PFSK-1 (cell line): ENCODE measurements around the gene CLDND1.

Experiments used
- FOXP2 ChIP-seq: optimal IDR thresholded peaks from 2 replicates; pipeline ENCODE3; 2011; ENCODE audit warnings: borderline replicate concordance, control low read depth, inconsistent platforms; ENCODE audit not compliant: insufficient read depth; ENCODE audit errors: extremely low read length, extremely low read depth
- POLR2AphosphoS5 ChIP-seq: IDR thresholded peaks from 2 replicates; pipeline ENCODE4 v1.6.1; 2012; ENCODE audit warnings: low read depth, mild to moderate bottlenecking, control low read depth, low read length, moderate library complexity
- SIN3A ChIP-seq: IDR thresholded peaks from 2 replicates; pipeline ENCODE4 v1.6.1; 2012; ENCODE audit warnings: mild to moderate bottlenecking, low read length, moderate library complexity, borderline replicate concordance; ENCODE audit not compliant: insufficient read depth
- TAF1 ChIP-seq: IDR thresholded peaks from 2 replicates; pipeline ENCODE4 v1.6.1; 2012; ENCODE audit warnings: low read length, control low read depth, borderline replicate concordance; ENCODE audit not compliant: insufficient read depth
- TF ChIP-seq, protein P1 (sequence below), 2 experiments: IDR thresholded peaks; 2 replicates each; pipeline versions ENCODE4 v1.6.1 to v1.8.0; 2011 to 2012; ENCODE audit warnings: low read depth in 2 of 2, low read length in 2 of 2, control low read depth in 1 of 2, inconsistent platforms in 1 of 2, mild to moderate bottlenecking in 1 of 2, moderate library complexity in 1 of 2; ENCODE audit not compliant: insufficient read depth in 1 of 2

Gene CLDND1

DNA sequence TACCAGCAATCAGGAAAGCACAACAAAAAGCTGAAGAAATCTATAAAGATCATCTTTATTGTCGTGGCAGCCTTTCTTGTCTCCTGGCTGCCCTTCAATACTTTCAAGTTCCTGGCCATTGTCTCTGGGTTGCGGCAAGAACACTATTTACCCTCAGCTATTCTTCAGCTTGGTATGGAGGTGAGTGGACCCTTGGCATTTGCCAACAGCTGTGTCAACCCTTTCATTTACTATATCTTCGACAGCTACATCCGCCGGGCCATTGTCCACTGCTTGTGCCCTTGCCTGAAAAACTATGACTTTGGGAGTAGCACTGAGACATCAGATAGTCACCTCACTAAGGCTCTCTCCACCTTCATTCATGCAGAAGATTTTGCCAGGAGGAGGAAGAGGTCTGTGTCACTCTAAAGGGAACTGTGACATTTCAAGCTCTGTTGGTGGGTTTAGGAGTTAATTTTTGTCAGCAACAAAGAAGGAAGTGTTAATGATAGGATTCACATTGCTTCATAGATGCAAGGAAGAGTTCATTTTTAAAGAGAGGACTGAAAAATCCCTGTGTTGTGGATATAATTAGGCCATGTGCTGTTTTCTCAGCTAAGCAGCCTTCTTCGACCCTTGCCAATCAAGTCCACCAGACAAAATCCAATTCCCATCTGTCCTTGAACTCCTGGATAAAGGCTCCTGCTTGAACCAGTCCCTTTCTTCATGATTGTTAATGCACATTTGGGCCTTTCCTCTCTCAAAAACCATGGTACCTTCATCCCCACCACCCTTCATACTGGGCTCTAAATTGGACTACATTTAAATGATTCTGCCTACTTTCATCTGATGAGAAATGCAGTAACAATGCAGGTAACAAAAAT, 10.2 kb upstream of the CLDND1 start:
- TF ChIP-seq FOXP2: no peak
- no peak for TF ChIP-seq SIN3A
- no peak for TF ChIP-seq POLR2AphosphoS5
- TF ChIP-seq, protein P1, sequence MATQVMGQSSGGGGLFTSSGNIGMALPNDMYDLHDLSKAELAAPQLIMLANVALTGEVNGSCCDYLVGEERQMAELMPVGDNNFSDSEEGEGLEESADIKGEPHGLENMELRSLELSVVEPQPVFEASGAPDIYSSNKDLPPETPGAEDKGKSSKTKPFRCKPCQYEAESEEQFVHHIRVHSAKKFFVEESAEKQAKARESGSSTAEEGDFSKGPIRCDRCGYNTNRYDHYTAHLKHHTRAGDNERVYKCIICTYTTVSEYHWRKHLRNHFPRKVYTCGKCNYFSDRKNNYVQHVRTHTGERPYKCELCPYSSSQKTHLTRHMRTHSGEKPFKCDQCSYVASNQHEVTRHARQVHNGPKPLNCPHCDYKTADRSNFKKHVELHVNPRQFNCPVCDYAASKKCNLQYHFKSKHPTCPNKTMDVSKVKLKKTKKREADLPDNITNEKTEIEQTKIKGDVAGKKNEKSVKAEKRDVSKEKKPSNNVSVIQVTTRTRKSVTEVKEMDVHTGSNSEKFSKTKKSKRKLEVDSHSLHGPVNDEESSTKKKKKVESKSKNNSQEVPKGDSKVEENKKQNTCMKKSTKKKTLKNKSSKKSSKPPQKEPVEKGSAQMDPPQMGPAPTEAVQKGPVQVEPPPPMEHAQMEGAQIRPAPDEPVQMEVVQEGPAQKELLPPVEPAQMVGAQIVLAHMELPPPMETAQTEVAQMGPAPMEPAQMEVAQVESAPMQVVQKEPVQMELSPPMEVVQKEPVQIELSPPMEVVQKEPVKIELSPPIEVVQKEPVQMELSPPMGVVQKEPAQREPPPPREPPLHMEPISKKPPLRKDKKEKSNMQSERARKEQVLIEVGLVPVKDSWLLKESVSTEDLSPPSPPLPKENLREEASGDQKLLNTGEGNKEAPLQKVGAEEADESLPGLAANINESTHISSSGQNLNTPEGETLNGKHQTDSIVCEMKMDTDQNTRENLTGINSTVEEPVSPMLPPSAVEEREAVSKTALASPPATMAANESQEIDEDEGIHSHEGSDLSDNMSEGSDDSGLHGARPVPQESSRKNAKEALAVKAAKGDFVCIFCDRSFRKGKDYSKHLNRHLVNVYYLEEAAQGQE (IDR thresholded peaks at IDR 0.05; ENCODE audit: insufficient read depth in 1 of 2, low read depth in 2 of 2, low read length in 2 of 2): no peak
- no peak for TF ChIP-seq TAF1

DNA sequence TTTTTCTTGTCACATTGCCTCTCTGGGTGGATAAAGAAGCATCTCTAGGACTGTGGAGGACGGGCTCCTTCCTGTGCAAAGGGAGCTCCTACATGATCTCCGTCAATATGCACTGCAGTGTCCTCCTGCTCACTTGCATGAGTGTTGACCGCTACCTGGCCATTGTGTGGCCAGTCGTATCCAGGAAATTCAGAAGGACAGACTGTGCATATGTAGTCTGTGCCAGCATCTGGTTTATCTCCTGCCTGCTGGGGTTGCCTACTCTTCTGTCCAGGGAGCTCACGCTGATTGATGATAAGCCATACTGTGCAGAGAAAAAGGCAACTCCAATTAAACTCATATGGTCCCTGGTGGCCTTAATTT, 9.6 kb upstream of the CLDND1 start:
- no peak for TF ChIP-seq TAF1
- no peak for TF ChIP-seq POLR2AphosphoS5
- TF ChIP-seq FOXP2: no peak
- TF ChIP-seq SIN3A: no peak
- TF ChIP-seq, protein P1 (IDR thresholded peaks at IDR 0.05; ENCODE audit: insufficient read depth in 1 of 2, low read depth in 2 of 2, low read length in 2 of 2): no peak

DNA sequence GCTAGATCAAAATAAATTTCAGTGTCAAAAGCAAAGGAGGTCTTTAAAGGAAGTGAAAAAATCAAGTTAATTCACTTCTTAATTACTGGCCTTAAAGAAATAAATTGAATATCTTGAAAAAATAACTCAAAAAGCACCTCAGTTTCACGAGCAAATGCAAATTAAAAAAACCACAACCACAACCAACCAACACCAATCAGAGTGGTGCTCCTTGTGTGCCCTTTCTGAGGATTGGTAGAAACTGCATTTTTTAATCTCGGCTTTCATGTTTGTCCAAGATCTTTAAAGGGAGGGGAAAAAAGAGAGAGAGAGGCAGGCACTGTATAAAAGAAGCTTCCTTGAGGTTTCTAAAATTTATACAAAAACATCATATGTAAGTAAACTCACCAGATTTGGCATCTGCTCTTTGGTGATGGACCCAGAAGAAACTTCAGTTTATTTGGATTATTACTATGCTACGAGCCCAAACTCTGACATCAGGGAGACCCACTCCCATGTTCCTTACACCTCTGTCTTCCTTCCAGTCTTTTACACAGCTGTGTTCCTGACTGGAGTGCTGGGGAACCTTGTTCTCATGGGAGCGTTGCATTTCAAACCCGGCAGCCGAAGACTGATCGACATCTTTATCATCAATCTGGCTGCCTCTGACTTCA, 9.0 kb upstream of the CLDND1 start, which contains the start of gene GPR15:
Gene GPR15, plus strand, starts transcription at position 357 of the 653 bp plus-strand sequence. Its CDS starts 56 bp downstream, at position 413.
- TF ChIP-seq FOXP2 (no peak), SIN3A (no peak), TAF1 (no peak), POLR2AphosphoS5 (no peak)
- TF ChIP-seq, protein P1 (IDR thresholded peaks at IDR 0.05; ENCODE audit: insufficient read depth in 1 of 2, low read depth in 2 of 2, low read length in 2 of 2): no peak

DNA sequence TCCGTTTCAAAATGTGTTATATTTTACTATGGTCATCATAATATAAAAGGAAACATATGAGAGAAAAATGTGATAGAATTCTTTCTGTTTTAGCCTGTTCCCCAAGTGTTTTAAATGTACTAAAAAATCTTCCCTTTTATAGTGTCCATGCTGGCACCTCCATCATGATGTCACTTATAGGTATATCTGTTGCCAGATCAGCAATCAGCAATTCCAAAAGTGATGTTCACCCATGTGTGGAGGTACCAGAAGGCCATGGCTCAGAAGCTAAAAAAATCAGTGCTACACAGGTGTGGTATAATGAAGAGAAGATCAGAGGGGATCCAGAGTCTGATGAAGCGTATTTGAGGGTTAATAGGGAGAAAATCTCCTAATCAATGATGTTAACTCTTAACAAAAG, 8.0 kb upstream of the CLDND1 start:
- no peak for TF ChIP-seq FOXP2
- TF ChIP-seq SIN3A: no peak
- no peak for TF ChIP-seq POLR2AphosphoS5
- TF ChIP-seq, protein P1 (IDR thresholded peaks at IDR 0.05; ENCODE audit: insufficient read depth in 1 of 2, low read depth in 2 of 2, low read length in 2 of 2): no peak
- TF ChIP-seq TAF1: no peak
